NT2/D1 (cell line): ENCODE data around the gene RASSF6.

Source experiments
- SUZ12 ChIP-seq: IDR thresholded peaks from 2 replicates; pipeline ENCODE4 v1.6.1; 2011; ENCODE audit not compliant: insufficient read length, insufficient read depth; ENCODE audit errors: extremely low read depth
- YY1 ChIP-seq: IDR thresholded peaks from 2 replicates; pipeline ENCODE4 v1.6.1; 2011; ENCODE audit not compliant: insufficient read length, insufficient read depth
- ZNF274 ChIP-seq: IDR thresholded peaks from 2 replicates; pipeline ENCODE4 v1.6.1; 2011; ENCODE audit warnings: mild to moderate bottlenecking, low read depth, low read length

- no peak for TF ChIP-seq YY1
- no peak for TF ChIP-seq SUZ12
- no peak for TF ChIP-seq ZNF274
These were observed 97.1 kb downstream of the RASSF6 start for GRCh38 chr4:73523126-73523525.
